Transverse colon (tissue), 4 donors: ENCODE measurements around the gene PATE4. TPM values are rescaled to one million over a fixed set of nuclear protein-coding genes. Genes with fewer than 3 reads are reported as not detected.
A peak's percentile ranks its signal among the peaks of the same experiment; 100 is the strongest.

ENCODE experiments used
- DNase-seq: peaks from one replicate; pipeline ENCODE4 v3.0.0-alpha.2; 2019
- H3K27ac ChIP-seq, 4 donors: fragments of 200-600 bp; sonication (generic); 2 replicates each; pipeline ENCODE4 v1.5.1; 2016 to 2018; ENCODE audit warnings: inconsistent platforms in 4 of 4
- H3K27me3 ChIP-seq: fragments of 200-600 bp; sonication (generic); 2 replicates; pipeline ENCODE4 v1.5.1; 2017; ENCODE audit warnings: inconsistent platforms
- H3K36me3 ChIP-seq, 4 donors: fragments of 200-600 bp; sonication (generic); 2 replicates each; pipeline ENCODE4 v1.5.1; 2017 to 2019; ENCODE audit warnings: inconsistent platforms in 4 of 4
- H3K4me1 ChIP-seq, 4 donors: fragments of 200-600 bp; sonication (generic); 2 replicates each; pipeline ENCODE4 v1.5.1; 2017 to 2020; ENCODE audit warnings: inconsistent platforms in 4 of 4
- H3K4me3 ChIP-seq, 4 donors: fragments of 200-600 bp; sonication (generic); 1 replicate in 1 of 4; 2 replicates in 3 of 4; pipeline versions ENCODE4 v1.5.1 to v1.6.1; 2017 to 2019; ENCODE audit warnings: inconsistent platforms in 4 of 4
- H3K9me3 ChIP-seq, 2 donors: fragments of 200-600 bp; sonication (generic); 2 replicates each; pipeline ENCODE4 v1.5.1; 2017 to 2019; ENCODE audit warnings: inconsistent platforms in 2 of 2
- EP300 ChIP-seq: sonication (generic); formaldehyde crosslinking; IDR thresholded peaks from one replicate; pipeline ENCODE4 v1.6.1; 2017; ENCODE audit warnings: antibody characterized with exemption, low read depth
- POLR2A ChIP-seq: fragments of 450-650 bp; IDR thresholded peaks from one replicate; pipeline ENCODE4 v1.6.1; 2016; ENCODE audit warnings: antibody characterized with exemption, mild to moderate bottlenecking, moderate library complexity
- POLR2AphosphoS5 ChIP-seq, 3 donors: sonication (generic); formaldehyde crosslinking; IDR thresholded peaks; one replicate each; pipeline ENCODE4 v1.6.1; 2016; ENCODE audit warnings: antibody characterized with exemption in 3 of 3
- WGBS, 2 donors: methylation state at CpG; one replicate each; pipeline ENCODE4 v1.1.5; 2018; ENCODE audit warnings: low coverage in 1 of 2; 5-methylcytosine and 5-hydroxymethylcytosine counted together
- in situ Hi-C, 4 donors: fragments of 200-750 bp; cut with MboI; loops; one replicate each; pipeline versions ENCODE4 v1.15.0 to v1.15.1; 2017; ENCODE audit warnings: low sequenced_read_pairs in 3 of 4, low pct_ligation_motif_present in 1 of 4, low pct_unique_long_range_greater_than_20kb in 1 of 4
- intact Hi-C: fragments of 100-400 bp; cut with DNase I; formaldehyde crosslinking; loops from one replicate; pipeline ENCODE4 v1.15.1; 2023; ENCODE audit warnings: low total_unique reads
- total RNA-seq, 4 donors: library from RNA; depleted of rRNA; stranded (reverse); fragments of >200 nt; gene quantifications; one replicate each; pipeline ENCODE4 v1.1.0, GENCODE V29; 2016
- TF ChIP-seq, protein P1 (sequence below), 5 experiments: fragments of 200-600 bp in 3 of 5; fragments of 450-650 bp in 2 of 5; sonication (generic) in 3 of 5; IDR thresholded peaks; 1 replicate in 2 of 5; 2 replicates in 3 of 5; pipeline ENCODE4 v1.5.1; 2016 to 2017; ENCODE audit warnings: antibody characterized with exemption in 5 of 5, inconsistent platforms in 3 of 5, mild to moderate bottlenecking in 2 of 5, moderate library complexity in 1 of 5

PATE4 gene
- total RNA-seq, 4 donors from 2014 or later, result not detected

DNA sequence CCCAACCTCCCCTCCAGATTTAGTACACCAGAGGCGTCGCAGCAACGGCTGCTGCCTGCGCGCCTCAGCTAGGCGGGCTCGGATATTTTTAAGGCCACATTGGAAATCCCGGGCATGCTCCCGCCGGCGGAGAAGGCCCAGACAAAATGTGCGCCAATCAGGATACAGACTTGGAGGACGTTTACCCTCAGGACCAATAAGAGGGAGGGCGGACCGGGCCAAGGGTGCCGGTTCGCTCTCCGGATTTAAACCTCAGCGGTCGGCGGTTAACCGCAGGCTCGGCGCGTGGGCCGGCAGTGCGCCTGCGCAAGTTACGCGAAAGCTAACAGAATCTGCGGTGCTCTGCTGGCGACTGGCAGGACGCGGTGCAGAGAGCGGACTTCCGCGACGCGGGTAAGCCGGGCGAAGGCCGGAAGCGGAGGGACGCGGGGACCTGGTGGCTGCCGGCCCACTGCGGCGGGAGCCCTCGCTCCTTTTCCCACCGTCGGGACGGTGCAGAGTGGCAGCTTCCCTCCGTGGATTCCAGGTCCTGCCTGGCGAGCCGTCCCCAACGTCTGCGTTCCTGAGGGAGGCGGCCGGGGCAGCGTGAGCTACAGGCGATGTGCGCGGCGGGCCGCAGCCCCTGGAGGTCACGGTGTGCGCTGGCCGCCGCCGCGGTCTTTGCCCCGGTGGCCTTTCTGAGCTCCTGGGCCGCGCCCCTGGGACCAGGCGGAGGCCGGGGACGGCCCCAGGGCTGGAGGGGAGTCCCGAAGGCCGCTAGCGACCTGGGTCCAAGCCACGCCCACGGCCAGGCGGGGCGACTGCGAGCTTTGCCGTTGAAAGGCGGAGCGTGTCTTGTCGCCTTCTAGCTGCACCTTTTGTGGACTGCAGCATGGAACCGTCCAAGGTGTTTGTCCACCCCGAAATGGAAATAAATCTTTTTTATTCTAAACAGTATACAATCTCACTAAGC, 54.5 kb downstream of the PATE4 start, which contains the start of gene HYLS1:
TSS of gene HYLS1 (plus strand) at position 296 of the 952 bp plus-strand sequence. CDS start 11,701 bp downstream, outside the sequence.
- peak within 1 kb of the TSS; percentile 93 to 99 (median 98) for H3K27ac ChIP-seq
- WGBS, 2 donors, result 0 to 5% methylated on average over 9 to 78 of the region's 91 CpGs
- DNase-seq, result peak; percentile 94
- H3K27me3 ChIP-seq, result no peaks in the 10 kb centered on the region
- TF ChIP-seq EP300, result no peak
- peak; percentile 84 for TF ChIP-seq POLR2A
- TF ChIP-seq, protein P1, sequence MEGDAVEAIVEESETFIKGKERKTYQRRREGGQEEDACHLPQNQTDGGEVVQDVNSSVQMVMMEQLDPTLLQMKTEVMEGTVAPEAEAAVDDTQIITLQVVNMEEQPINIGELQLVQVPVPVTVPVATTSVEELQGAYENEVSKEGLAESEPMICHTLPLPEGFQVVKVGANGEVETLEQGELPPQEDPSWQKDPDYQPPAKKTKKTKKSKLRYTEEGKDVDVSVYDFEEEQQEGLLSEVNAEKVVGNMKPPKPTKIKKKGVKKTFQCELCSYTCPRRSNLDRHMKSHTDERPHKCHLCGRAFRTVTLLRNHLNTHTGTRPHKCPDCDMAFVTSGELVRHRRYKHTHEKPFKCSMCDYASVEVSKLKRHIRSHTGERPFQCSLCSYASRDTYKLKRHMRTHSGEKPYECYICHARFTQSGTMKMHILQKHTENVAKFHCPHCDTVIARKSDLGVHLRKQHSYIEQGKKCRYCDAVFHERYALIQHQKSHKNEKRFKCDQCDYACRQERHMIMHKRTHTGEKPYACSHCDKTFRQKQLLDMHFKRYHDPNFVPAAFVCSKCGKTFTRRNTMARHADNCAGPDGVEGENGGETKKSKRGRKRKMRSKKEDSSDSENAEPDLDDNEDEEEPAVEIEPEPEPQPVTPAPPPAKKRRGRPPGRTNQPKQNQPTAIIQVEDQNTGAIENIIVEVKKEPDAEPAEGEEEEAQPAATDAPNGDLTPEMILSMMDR (IDR thresholded peaks at IDR 0.05), result peak in 4 of 5 experiments; percentile 11 to 51 (median 30)
- TF ChIP-seq POLR2AphosphoS5 (IDR thresholded peaks at IDR 0.05), result peak; percentile 91 to 93 (median 92)
- no peaks in the 10 kb centered on the region for H3K36me3 ChIP-seq
- in situ Hi-C loops (loop anchor here in 1 of 4 donors (25.0 kb wide), 1 partner anchor 275 kb away; no protein-coding TSS in a partner anchor), intact Hi-C loops (no loop called here)
- H3K4me1 ChIP-seq, result peaks cover 0 to 21% (median 10%) of the 10 kb centered on the region in 4 donors
- H3K4me3 ChIP-seq, result peak within 1 kb of the TSS; percentile 64 to 94 (median 80)
- no peaks in the 10 kb centered on the region for H3K9me3 ChIP-seq

Other genes starting within 250 kb of the PATE4 start
- gene STT3A, start 240.5 kb upstream of the PATE4 start, total RNA-seq, result 10 to 100 TPM; 21.7 to 73.2 (median 64.3) TPM
- 100 to 1,000 TPM in 1 of 4 donors, 1 to 10 TPM in 2, under 1 TPM in 1; 0.37 to 194 (median 4.3) TPM for gene CHEK1, start 208.2 kb upstream of the PATE4 start, total RNA-seq
- gene ACRV1, start 152.5 kb upstream of the PATE4 start, total RNA-seq, result not detected
- not detected for gene PATE1, start 87.0 kb upstream of the PATE4 start, total RNA-seq
- not detected for gene PATE2, start 54.5 kb upstream of the PATE4 start, total RNA-seq
- gene PATE3, start 45.2 kb upstream of the PATE4 start, total RNA-seq, result not detected
- 1 to 10 TPM in 2 of 4 donors, under 1 TPM in 1, not detected in 1; 0.80 to 6.4 (median 3.4) TPM for gene HYLS1, start 54.4 kb downstream of the PATE4 start, total RNA-seq
- 1 to 10 TPM in 2 of 4 donors, under 1 TPM in 2; 0.60 to 8.7 (median 4.1) TPM for gene PUS3, start 69.9 kb downstream of the PATE4 start, total RNA-seq
- gene DDX25, start 71.2 kb downstream of the PATE4 start, total RNA-seq, result 1 to 10 TPM in 1 of 4 donors, not detected in 3; 1.5 TPM
- gene VSIG10L2, start 112.7 kb downstream of the PATE4 start, total RNA-seq, result not detected
- 10 to 100 TPM in 2 of 4 donors, 1 to 10 TPM in 2; 7.6 to 31.0 (median 9.9) TPM for gene CDON, start 229.6 kb downstream of the PATE4 start, total RNA-seq